RWPE1 (cell line): Measurements from ENCODE around the gene BNC2.

ENCODE experiments used
- CTCF ChIA-PET: fragments of 350-600 bp; sonication (Branson Sonifier 250); formaldehyde crosslinking; extraction: SDS; loops from one replicate; lab custom pipeline; 2021; lab: Yijun Ruan, JAX
- POLR2A ChIA-PET: fragments of 400-600 bp; formaldehyde crosslinking; extraction: SDS; loops from one replicate; lab custom pipeline; 2020; ENCODE audit warnings: antibody characterized with exemption; ENCODE audit not compliant: low non-redundant PET; lab: Yijun Ruan, JAX
- DNase-seq: peaks from one replicate; pipeline ENCODE4 v3.0.0; 2012; ENCODE audit warnings: low spot score
- H3K27ac ChIP-seq: fragments of 450-650 bp; 2 replicates; pipeline ENCODE4 v1.5.1; 2017
- CTCF ChIP-seq: fragments of 450-650 bp; conservative IDR thresholded peaks from 2 replicates; pipeline ENCODE4 v1.5.1; 2017; ENCODE audit warnings: low read depth, mild to moderate bottlenecking

Gene BNC2

GRCh38 chr9:16642421-16643109, 227.9 kb downstream of the BNC2 start:
- H3K27ac ChIP-seq, result no peak overlapping the region
- DNase-seq, result no peak
- ChIA-PET POLR2A (no interaction called here), CTCF (interaction anchor here (0.6 kb wide), 2 partner anchors 239 to 871 kb away, joined by 3 read pairs; no protein-coding TSS in a partner anchor)
- TF ChIP-seq CTCF, result no peak

GRCh38 chr9:16640649-16641048, 229.8 kb downstream of the BNC2 start:
- ChIA-PET POLR2A (no interaction called here), CTCF (interaction anchor here (0.6 kb wide), 1 partner anchor 35 kb away, joined by 3 read pairs; no protein-coding TSS in a partner anchor)
- no peak overlapping the region for H3K27ac ChIP-seq
- no peak for DNase-seq
- no peak for TF ChIP-seq CTCF

DNA sequence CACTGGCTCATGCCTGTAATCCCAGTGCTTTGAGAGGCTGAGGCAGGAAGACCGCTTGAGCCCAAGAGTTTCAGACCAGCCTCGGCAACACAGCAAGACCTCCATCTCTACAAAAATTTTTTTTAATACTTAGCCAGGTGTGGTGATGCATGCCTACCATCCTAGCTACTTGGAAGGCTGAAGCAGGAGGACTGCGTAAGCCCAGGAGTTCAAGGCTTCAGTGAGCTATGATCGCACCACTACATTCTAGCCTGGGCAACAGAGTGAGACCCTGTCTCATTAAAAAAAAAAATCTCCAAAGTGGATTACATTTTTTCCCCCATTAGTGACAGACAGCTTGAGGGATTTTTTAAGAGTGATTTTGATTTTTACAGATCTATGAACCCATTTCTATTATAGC, 230.8 kb downstream of the BNC2 start:
- no peak overlapping the region for H3K27ac ChIP-seq
- DNase-seq, result no peak
- no peak for TF ChIP-seq CTCF
- CTCF ChIA-PET, result interaction anchor here (0.6 kb wide), 1 partner anchor 424 kb away, joined by 3 read pairs; no protein-coding TSS in a partner anchor
- POLR2A ChIA-PET, result no interaction called here

- H3K27ac ChIP-seq, result no peak overlapping the region
- CTCF ChIA-PET, result no interaction called here
- POLR2A ChIA-PET, result no interaction called here
- TF ChIP-seq CTCF, result no peak
- no peak for DNase-seq
These were observed 232.6 kb downstream of the BNC2 start for GRCh38 chr9:16637911-16638310.

DNA sequence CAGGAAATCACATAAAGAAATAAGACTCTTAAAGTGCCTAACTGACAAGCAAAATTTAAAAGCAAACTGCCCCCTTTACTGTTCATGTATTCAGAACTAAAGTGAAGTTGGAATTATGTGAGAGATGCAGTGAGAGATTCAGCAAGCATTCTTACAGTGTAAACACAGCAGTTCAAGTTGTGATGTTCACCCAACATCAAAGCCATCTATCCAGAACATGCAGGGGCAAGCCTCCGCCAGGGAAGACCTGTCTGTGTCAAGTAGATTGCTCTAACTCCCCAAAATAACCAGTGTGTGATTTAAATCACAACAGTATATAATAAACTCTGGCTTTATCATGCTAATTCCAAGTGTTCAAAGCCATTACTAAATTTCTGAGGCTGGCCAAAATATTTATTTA, 233.3 kb downstream of the BNC2 start:
- no peak for DNase-seq
- H3K27ac ChIP-seq, result no peak overlapping the region
- TF ChIP-seq CTCF, result no peak
- ChIA-PET CTCF (no interaction called here), POLR2A (no interaction called here)

DNA sequence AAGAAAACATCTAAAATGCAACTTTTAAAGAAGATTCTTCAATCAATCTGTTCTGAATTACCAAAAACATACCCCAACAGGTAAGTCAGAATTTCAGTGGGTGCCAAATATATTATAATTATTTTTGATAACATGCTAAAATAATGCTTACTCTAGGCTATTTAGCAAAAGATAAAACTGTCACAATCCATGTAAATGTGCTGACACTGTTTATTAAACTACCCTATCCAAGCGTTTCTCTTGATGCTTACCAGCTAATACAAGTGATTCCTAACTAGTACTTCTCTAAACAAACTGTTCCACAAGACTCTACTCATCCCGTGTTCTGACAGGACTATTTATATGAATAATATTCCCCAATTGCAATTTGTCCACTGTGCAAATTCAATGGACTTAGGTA, 236.7 kb downstream of the BNC2 start:
- ChIA-PET POLR2A (no interaction called here), CTCF (interaction anchor here (0.6 kb wide), 1 partner anchor 280 kb away, joined by 4 read pairs; no protein-coding TSS in a partner anchor)
- no peak for TF ChIP-seq CTCF
- H3K27ac ChIP-seq, result no peak overlapping the region
- DNase-seq, result no peak
